OCI-LY1 (cell line): ENCODE results near the gene PRPF19.

Experiments
- H2AFZ ChIP-seq: fragments of 200-600 bp; sonication (generic), shearing (Covaris generic); 2 replicates; pipeline ENCODE4 v1.6.0; 2014; ENCODE audit warnings: antibody characterized with exemption, mild to moderate bottlenecking, low read length
- H3F3A ChIP-seq: fragments of 200-600 bp; sonication (generic), shearing (Covaris generic); 2 replicates; pipeline ENCODE4 v1.6.0; 2014; ENCODE audit warnings: mild to moderate bottlenecking, antibody characterized with exemption, low read length, moderate library complexity; ENCODE audit not compliant: insufficient read depth
- H3K27ac ChIP-seq: fragments of 200-600 bp; sonication (generic); 2 replicates; pipeline ENCODE4 v1.5.1; 2014; ENCODE audit warnings: low read length, mixed run types, mild to moderate bottlenecking, low read depth; ENCODE audit not compliant: poor library complexity, severe bottlenecking
- H3K27me3 ChIP-seq: fragments of 200-600 bp; sonication (generic); 2 replicates; pipeline ENCODE4 v1.6.0; 2014; ENCODE audit warnings: antibody characterized with exemption, mild to moderate bottlenecking, low read length, moderate library complexity; ENCODE audit not compliant: insufficient read depth
- H3K36me3 ChIP-seq: fragments of 200-600 bp; sonication (generic); 2 replicates; pipeline ENCODE4 v1.6.1; 2014; ENCODE audit warnings: mild to moderate bottlenecking, antibody characterized with exemption, low read length, moderate library complexity, mixed read lengths; ENCODE audit not compliant: insufficient read depth
- H3K4me1 ChIP-seq: fragments of 200-600 bp; sonication (generic); 2 replicates; pipeline ENCODE4 v1.5.1; 2014; ENCODE audit warnings: mild to moderate bottlenecking, low read length, moderate library complexity; ENCODE audit not compliant: insufficient read depth, severe bottlenecking
- H3K4me2 ChIP-seq: fragments of 200-600 bp; sonication (generic), shearing (Covaris generic); 2 replicates; pipeline ENCODE4 v1.6.1; 2014; ENCODE audit warnings: low read length
- H3K4me3 ChIP-seq: fragments of 200-600 bp; sonication (generic); 2 replicates; pipeline ENCODE4 v1.5.1; 2014; ENCODE audit warnings: low read length, low read depth, mild to moderate bottlenecking, mixed read lengths; ENCODE audit not compliant: poor library complexity, severe bottlenecking
- H3K79me2 ChIP-seq: fragments of 200-600 bp; shearing (Covaris generic); 2 replicates; pipeline ENCODE4 v1.6.1; 2016; ENCODE audit warnings: mixed run types, low read length, mixed read lengths; ENCODE audit not compliant: insufficient read depth
- H3K9ac ChIP-seq: fragments of 200-600 bp; sonication (generic), shearing (Covaris generic); 2 replicates; pipeline ENCODE4 v1.6.1; 2014; ENCODE audit warnings: mild to moderate bottlenecking, low read length, mixed read lengths
- H3K9me2 ChIP-seq: fragments of 200-600 bp; sonication (generic), shearing (Covaris generic); 2 replicates; pipeline ENCODE4 v1.6.1; 2014; ENCODE audit warnings: low read depth, mild to moderate bottlenecking, low read length, mixed read lengths
- H3K9me3 ChIP-seq: fragments of 200-600 bp; shearing (Covaris generic); 2 replicates; pipeline ENCODE4 v1.6.1; 2014; ENCODE audit warnings: low read length, mixed read lengths
- H4K20me1 ChIP-seq: fragments of 200-600 bp; sonication (generic), shearing (Covaris generic); 2 replicates; pipeline ENCODE4 v1.6.0; 2016; ENCODE audit warnings: mild to moderate bottlenecking, low read length; ENCODE audit not compliant: insufficient read depth
- CTCF ChIP-seq: fragments of 200-600 bp; sonication (generic), shearing (Covaris generic); IDR thresholded peaks from 2 replicates; pipeline ENCODE4 v1.5.1; 2017; ENCODE audit warnings: mild to moderate bottlenecking, antibody characterized with exemption, low read length, moderate library complexity, mixed read lengths
- EZH2 ChIP-seq: fragments of 200-600 bp; sonication (generic), shearing (Covaris generic); IDR thresholded peaks from 2 replicates; pipeline ENCODE4 v1.8.0; 2017; ENCODE audit warnings: borderline replicate concordance, mixed run types, mild to moderate bottlenecking, antibody characterized with exemption, low read length, moderate library complexity, mixed read lengths

Gene PRPF19

GRCh38 chr11:60929764-60930163 lies 23.4 kb upstream of the PRPF19 start:
- Histone ChIP-seq H3K9me3 (no peaks in the 10 kb centered on the region), H3K4me2 (no peak overlapping the region), H2AFZ (no peak overlapping the region), H3K79me2 (no peaks in the 10 kb centered on the region), H3K27me3 (0 out of 2 replicates have a peak, but pooled peaks cover 4% of the 10 kb centered on the region), H3K4me3 (no peak overlapping the region), H3K9ac (no peak overlapping the region), H3F3A (no peaks in the 10 kb centered on the region), H3K27ac (no peak overlapping the region), H3K36me3 (no peaks in the 10 kb centered on the region), H3K9me2 (no peaks in the 10 kb centered on the region), H4K20me1 (no peaks in the 10 kb centered on the region), H3K4me1 (peaks cover 39% of the 10 kb centered on the region)
- TF ChIP-seq CTCF (no peak), EZH2 (no peak)

GRCh38 chr11:60928563-60929001 lies 22.2 kb upstream of the PRPF19 start:
- H3K4me3 ChIP-seq = no peak overlapping the region
- H4K20me1 ChIP-seq = no peaks in the 10 kb centered on the region
- TF ChIP-seq CTCF (no peak), EZH2 (no peak)
- no peaks in the 10 kb centered on the region for H3K9me2 ChIP-seq
- H3K27ac ChIP-seq = no peak overlapping the region
- H3K27me3 ChIP-seq = 0 out of 2 replicates have a peak, but pooled peaks cover 4% of the 10 kb centered on the region
- H3K9me3 ChIP-seq = no peaks in the 10 kb centered on the region
- no peak overlapping the region for H2AFZ ChIP-seq
- H3K4me2 ChIP-seq = no peak overlapping the region
- no peaks in the 10 kb centered on the region for H3F3A ChIP-seq
- H3K9ac ChIP-seq = no peak overlapping the region
- no peaks in the 10 kb centered on the region for H3K79me2 ChIP-seq
- peaks cover 3% of the 10 kb centered on the region for H3K36me3 ChIP-seq
- H3K4me1 ChIP-seq = peaks cover 41% of the 10 kb centered on the region

- Histone ChIP-seq H3K27me3 (0 out of 2 replicates have a peak, but pooled peaks cover 4% of the 10 kb centered on the region), H3K4me3 (no peak overlapping the region), H3K4me2 (no peak overlapping the region), H3K27ac (no peak overlapping the region), H4K20me1 (no peaks in the 10 kb centered on the region), H3K9me2 (no peaks in the 10 kb centered on the region), H3F3A (no peaks in the 10 kb centered on the region), H3K4me1 (peaks cover 32% of the 10 kb centered on the region), H3K79me2 (no peaks in the 10 kb centered on the region), H3K36me3 (peaks cover 13% of the 10 kb centered on the region), H2AFZ (no peak overlapping the region), H3K9me3 (no peaks in the 10 kb centered on the region), H3K9ac (no peak overlapping the region)
- TF ChIP-seq EZH2 (no peak), CTCF (no peak)
Observed at GRCh38 chr11:60927600-60927999, 21.2 kb upstream of the PRPF19 start.
